Stomach (tissue), 4 donors: ENCODE results near the gene ERVFRD-1.

Experiments used
- CTCF ChIP-seq, 7 experiments: fragments of 450-650 bp in 4 of 7; fragments of 200-600 bp in 3 of 7; sonication (generic) in 3 of 7; IDR thresholded peaks; one replicate each; pipeline ENCODE4 v1.5.1; 2016 to 2019; ENCODE audit warnings: antibody characterized with exemption in 7 of 7, control low read depth in 2 of 7, mild to moderate bottlenecking in 1 of 7
- EP300 ChIP-seq: sonication (generic); formaldehyde crosslinking; IDR thresholded peaks from one replicate; pipeline ENCODE4 v1.6.1; 2017; ENCODE audit warnings: antibody characterized with exemption
- POLR2A ChIP-seq, 4 donors: fragments of 450-650 bp; IDR thresholded peaks; one replicate each; pipeline ENCODE4 v1.6.1; 2016; ENCODE audit warnings: antibody characterized with exemption in 4 of 4, control low read depth in 2 of 4, mild to moderate bottlenecking in 1 of 4, moderate library complexity in 1 of 4
- POLR2AphosphoS5 ChIP-seq, 3 donors: sonication (generic); formaldehyde crosslinking; IDR thresholded peaks; one replicate each; pipeline ENCODE4 v1.6.1; 2016; ENCODE audit warnings: antibody characterized with exemption in 3 of 3

- no peak for TF ChIP-seq POLR2AphosphoS5 (IDR thresholded peaks at IDR 0.05)
- TF ChIP-seq CTCF (IDR thresholded peaks at IDR 0.05) = no peak
- TF ChIP-seq POLR2A (IDR thresholded peaks at IDR 0.05) = no peak
- no peak for TF ChIP-seq EP300
Measured at GRCh38 chr6:11130605-11131004, 19.1 kb upstream of the ERVFRD-1 start.
